Activated CD4-positive, alpha-beta T cell treated with anti-CD3 and anti-CD28 coated beads for 36 hours (primary cell): ENCODE data around the gene HJURP. TPM values are rescaled to one million over a fixed set of nuclear protein-coding genes. Genes with fewer than 3 reads are reported as not detected.

ENCODE experiments used
- ATAC-seq: fragments of 200-7000 bp; cut with Tn5 transposase; one replicate; pipeline ENCODE4 v1.10.0; 2021; ENCODE audit warnings: mild to moderate bottlenecking, moderate library complexity
- CTCF ChIA-PET: fragments of 350-600 bp; sonication (Branson Sonifier 250); formaldehyde crosslinking; loops from one replicate; lab custom pipeline; 2021; ENCODE audit warnings: antibody characterized with exemption; lab: Charles Lee
- POLR2A ChIA-PET: fragments of 350-600 bp; sonication (Branson Sonifier 250); formaldehyde crosslinking; loops from one replicate; lab custom pipeline; 2021; ENCODE audit warnings: antibody characterized with exemption, inconsistent platforms; lab: Charles Lee
- DNase-seq: peaks from one replicate; pipeline ENCODE4 v3.0.0-alpha.2; 2020
- H3K27ac Mint-ChIP-seq: one replicate; pipeline ENCODE4 v1.8.0; 2021; ENCODE audit warnings: mixed read lengths
- H3K27me3 Mint-ChIP-seq: one replicate; pipeline ENCODE4 v1.8.0; 2021; ENCODE audit warnings: mixed read lengths
- H3K36me3 Mint-ChIP-seq: one replicate; pipeline ENCODE4 v1.8.0; 2021; ENCODE audit warnings: low read depth, mixed read lengths
- H3K4me1 Mint-ChIP-seq: one replicate; pipeline ENCODE4 v1.8.0; 2021; ENCODE audit warnings: mixed read lengths
- H3K4me3 Mint-ChIP-seq: one replicate; pipeline ENCODE4 v1.8.0; 2021; ENCODE audit warnings: mild to moderate bottlenecking, moderate library complexity, mixed read lengths
- H3K9me3 Mint-ChIP-seq: one replicate; pipeline ENCODE4 v1.8.0; 2021; ENCODE audit warnings: low read depth, mixed read lengths
- intact Hi-C, 2 experiments: fragments of 100-400 bp; cut with DNase I in 1 of 2; cut with micrococcal nuclease in 1 of 2; formaldehyde crosslinking; loops; one replicate each; pipeline versions ENCODE4 v1.14.2 to v1.15.1; 2022 to 2024; cut with DNase I, micrococcal nuclease
- total RNA-seq, 2 experiments: library from RNA; stranded (reverse); gene quantifications; one replicate each; pipeline ENCODE4 v1.2.3, GENCODE V29; 2021

Gene HJURP
- total RNA-seq, 2 experiments from 2014 or later: 94.6 to 111 TPM

- no peak for DNase-seq
- Mint-ChIP-seq H3K9me3 (no peaks in the 10 kb centered on the region), H3K27ac (no peak overlapping the region), H3K36me3 (no peaks in the 10 kb centered on the region), H3K4me3 (no peak overlapping the region), H3K4me1 (no peaks in the 10 kb centered on the region), H3K27me3 (peaks cover 1% of the 10 kb centered on the region)
- no peak for ATAC-seq
- ChIA-PET CTCF (no interaction called here), POLR2A (no interaction called here)
- intact Hi-C loops: no loop called here
These were observed 34.2 kb downstream of the HJURP start for GRCh38 chr2:233819884-233820773.

DNA sequence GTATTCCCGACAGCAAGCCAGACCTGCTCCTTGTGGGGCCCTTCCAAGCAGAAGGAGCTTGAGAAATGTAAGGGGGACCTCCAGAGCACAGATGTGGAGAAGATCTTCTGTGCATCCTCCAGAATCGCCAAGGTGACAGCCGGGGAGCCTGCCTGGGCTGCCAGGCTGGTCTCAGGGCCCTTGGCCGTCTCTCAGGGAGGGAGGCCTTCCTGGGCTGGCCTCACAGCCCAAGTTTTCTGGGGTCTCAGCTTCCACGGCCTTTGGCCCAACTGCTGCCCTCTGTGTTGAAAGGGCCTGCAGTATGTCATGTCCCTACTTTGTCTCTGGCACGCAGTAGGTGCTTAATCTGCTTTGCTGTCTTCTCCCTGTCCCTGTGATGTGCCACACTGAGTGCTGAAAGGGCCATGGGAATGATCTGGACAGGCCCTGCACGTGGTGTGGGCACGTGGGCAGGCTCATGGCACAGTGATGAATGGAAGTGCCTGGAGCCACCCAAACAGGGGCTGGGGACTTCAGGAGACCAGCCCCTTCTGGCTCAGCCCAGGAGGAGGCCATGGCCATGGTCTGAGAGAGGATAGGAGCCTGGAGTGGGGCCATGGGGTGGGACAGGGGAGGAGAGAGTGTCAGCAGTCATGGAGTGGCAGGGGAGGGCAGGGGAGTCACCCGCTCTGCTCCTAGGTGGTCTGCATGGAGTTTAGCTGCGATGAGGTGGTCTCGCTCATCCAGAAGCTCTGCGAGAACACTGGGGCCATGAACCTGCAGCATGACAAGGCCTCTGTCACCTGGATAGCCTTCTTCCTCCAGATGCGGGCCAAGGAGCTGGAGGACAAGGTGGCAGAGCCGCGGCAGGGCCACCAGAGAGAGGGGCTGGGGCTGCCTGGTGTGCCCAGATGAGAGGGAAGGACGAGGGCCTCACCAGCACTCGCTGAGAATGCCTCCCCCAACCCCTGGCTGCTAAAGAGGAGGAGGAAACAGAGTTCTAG lies 35.4 kb downstream of the HJURP start:
- H3K27me3 Mint-ChIP-seq: peaks cover 1% of the 10 kb centered on the region
- CTCF ChIA-PET: interaction anchor here (0.6 kb wide), 1 partner anchor 216 kb away, joined by 3 read pairs; no protein-coding TSS in a partner anchor
- no peaks in the 10 kb centered on the region for H3K9me3 Mint-ChIP-seq
- no peak for ATAC-seq
- no peak overlapping the region for H3K4me3 Mint-ChIP-seq
- intact Hi-C loops: no loop called here
- no peak overlapping the region for H3K27ac Mint-ChIP-seq
- POLR2A ChIA-PET: no interaction called here
- no peak for DNase-seq
- H3K4me1 Mint-ChIP-seq: no peaks in the 10 kb centered on the region
- no peaks in the 10 kb centered on the region for H3K36me3 Mint-ChIP-seq

DNA sequence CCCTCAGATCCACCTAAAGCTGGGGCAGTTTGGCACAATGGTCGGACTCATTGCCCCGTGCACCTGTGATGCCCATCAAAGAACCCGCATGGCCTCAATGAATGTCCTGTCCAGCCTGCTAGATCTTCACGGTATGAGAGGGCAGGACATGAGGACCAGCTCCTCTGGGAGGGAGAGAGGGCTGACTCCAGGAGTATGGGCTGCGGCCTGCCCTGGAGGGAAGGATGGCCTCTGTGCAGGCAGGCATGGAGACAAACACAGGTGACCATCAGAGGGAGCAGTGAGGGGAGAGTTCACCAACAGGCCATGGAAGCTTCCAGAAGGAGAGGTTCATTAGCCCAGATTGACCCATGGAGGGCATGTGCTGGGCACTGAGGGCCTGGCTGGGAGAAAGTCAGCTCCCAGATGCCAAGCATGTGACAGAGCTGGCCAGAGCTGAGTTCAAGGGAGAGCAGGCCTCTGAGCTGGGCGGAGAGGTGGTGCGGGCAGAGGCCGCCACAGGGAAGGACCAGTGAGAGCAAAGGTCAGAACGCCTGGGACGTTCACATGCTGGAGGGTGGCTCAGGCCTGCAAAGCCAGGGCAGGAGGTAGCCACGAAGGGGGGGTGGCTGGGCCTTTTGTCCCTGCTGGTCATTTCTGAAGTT lies 36.2 kb downstream of the HJURP start:
- DNase-seq (no peak), ATAC-seq (no peak)
- Mint-ChIP-seq H3K27me3 (peaks cover 1% of the 10 kb centered on the region), H3K27ac (no peak overlapping the region), H3K4me1 (no peaks in the 10 kb centered on the region), H3K36me3 (no peaks in the 10 kb centered on the region), H3K4me3 (no peak overlapping the region), H3K9me3 (no peaks in the 10 kb centered on the region)
- intact Hi-C loops: no loop called here
- ChIA-PET POLR2A (no interaction called here), CTCF (interaction anchor here (0.6 kb wide), 1 partner anchor 215 kb away, joined by 3 read pairs; no protein-coding TSS in a partner anchor)

DNA sequence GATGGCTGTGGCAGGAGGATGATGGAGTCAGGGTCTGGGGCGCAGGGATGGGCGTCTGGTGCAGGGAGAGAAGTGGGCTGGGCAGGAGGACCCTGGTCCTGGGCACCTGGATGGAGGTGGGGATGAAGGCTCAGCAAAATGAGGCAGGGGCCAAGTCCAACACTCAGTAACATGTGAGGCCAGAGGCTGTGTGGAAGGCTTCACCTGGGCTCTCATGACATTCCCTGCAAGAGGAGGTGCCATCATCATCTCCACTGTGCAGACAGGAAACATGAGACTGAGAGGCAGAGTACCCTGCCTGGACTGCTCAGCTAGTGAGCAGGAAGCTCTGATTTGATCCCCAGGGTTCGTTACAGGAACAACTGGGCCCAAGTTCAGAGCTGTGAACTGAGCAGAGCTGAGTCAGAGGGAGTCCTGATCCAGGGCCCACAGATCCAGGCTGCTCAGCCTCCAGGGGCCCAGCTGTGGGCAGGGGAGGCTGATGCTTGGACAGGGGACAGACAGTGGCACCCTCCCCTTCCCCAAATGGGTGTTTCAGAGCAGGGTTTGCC lies 36.9 kb downstream of the HJURP start:
- Mint-ChIP-seq H3K36me3 (no peaks in the 10 kb centered on the region), H3K27me3 (peaks cover 1% of the 10 kb centered on the region), H3K9me3 (no peaks in the 10 kb centered on the region), H3K4me3 (no peak overlapping the region), H3K4me1 (no peaks in the 10 kb centered on the region), H3K27ac (no peak overlapping the region)
- CTCF ChIA-PET: no interaction called here
- ATAC-seq (no peak), DNase-seq (no peak)
- POLR2A ChIA-PET: no interaction called here
- intact Hi-C loops: no loop called here

DNA sequence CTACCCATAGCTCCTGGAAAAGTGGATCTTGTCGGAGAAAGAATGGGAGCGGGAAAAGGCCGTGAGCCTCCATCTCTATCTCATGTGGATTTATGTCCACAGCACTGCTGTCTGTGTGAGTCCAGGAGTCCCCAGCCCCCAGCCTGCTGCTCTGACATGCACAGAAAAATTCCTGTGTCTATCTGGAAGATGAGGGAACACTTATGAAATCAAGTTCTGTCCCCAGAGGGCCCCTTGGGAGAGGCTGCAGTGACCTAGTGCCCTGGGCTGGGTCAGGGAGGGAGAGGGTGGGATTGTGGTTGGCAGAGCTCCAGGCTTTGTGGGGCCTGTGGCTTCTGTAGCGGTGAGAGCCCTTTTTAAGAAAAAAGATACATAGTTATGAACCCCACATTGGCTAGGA lies 37.6 kb downstream of the HJURP start:
- CTCF ChIA-PET: no interaction called here
- intact Hi-C loops: no loop called here
- POLR2A ChIA-PET: no interaction called here
- Mint-ChIP-seq H3K4me1 (no peaks in the 10 kb centered on the region), H3K9me3 (no peaks in the 10 kb centered on the region), H3K27me3 (peaks cover 3% of the 10 kb centered on the region), H3K4me3 (no peak overlapping the region), H3K36me3 (no peaks in the 10 kb centered on the region), H3K27ac (no peak overlapping the region)
- ATAC-seq (no peak), DNase-seq (no peak)

DNA sequence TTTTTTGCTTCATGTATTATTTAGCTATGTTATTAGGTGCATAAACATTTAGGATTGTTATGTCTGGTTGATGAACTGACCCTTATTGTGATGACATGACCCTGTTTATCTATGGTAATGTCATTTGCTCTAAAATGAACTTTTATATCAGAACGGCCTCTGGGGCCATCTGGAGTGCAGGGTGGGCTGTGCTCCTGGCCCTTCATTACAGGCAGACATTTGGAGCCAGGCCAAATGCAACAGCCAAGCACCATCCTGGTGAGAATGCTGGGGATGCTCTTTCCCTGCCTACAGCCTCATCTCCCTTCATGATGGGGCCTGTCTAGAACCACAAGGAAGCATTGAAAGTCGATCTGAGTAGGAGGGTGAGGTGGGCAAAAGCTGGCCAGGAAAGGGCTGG lies 38.0 kb downstream of the HJURP start:
- H3K36me3 Mint-ChIP-seq: no peaks in the 10 kb centered on the region
- ATAC-seq: no peak
- H3K27me3 Mint-ChIP-seq: peaks cover 3% of the 10 kb centered on the region
- no peak overlapping the region for H3K4me3 Mint-ChIP-seq
- ChIA-PET CTCF (no interaction called here), POLR2A (no interaction called here)
- no peak for DNase-seq
- no peak overlapping the region for H3K27ac Mint-ChIP-seq
- intact Hi-C loops: no loop called here
- no peaks in the 10 kb centered on the region for H3K4me1 Mint-ChIP-seq
- H3K9me3 Mint-ChIP-seq: no peaks in the 10 kb centered on the region

GRCh38 chr2:233815861-233816260 lies 38.5 kb downstream of the HJURP start:
- DNase-seq (no peak), ATAC-seq (no peak)
- no peaks in the 10 kb centered on the region for H3K4me1 Mint-ChIP-seq
- no peak overlapping the region for H3K27ac Mint-ChIP-seq
- intact Hi-C loops: no loop called here
- peaks cover 3% of the 10 kb centered on the region for H3K27me3 Mint-ChIP-seq
- no peak overlapping the region for H3K4me3 Mint-ChIP-seq
- H3K9me3 Mint-ChIP-seq: no peaks in the 10 kb centered on the region
- POLR2A ChIA-PET: no interaction called here
- CTCF ChIA-PET: no interaction called here
- no peaks in the 10 kb centered on the region for H3K36me3 Mint-ChIP-seq

DNA sequence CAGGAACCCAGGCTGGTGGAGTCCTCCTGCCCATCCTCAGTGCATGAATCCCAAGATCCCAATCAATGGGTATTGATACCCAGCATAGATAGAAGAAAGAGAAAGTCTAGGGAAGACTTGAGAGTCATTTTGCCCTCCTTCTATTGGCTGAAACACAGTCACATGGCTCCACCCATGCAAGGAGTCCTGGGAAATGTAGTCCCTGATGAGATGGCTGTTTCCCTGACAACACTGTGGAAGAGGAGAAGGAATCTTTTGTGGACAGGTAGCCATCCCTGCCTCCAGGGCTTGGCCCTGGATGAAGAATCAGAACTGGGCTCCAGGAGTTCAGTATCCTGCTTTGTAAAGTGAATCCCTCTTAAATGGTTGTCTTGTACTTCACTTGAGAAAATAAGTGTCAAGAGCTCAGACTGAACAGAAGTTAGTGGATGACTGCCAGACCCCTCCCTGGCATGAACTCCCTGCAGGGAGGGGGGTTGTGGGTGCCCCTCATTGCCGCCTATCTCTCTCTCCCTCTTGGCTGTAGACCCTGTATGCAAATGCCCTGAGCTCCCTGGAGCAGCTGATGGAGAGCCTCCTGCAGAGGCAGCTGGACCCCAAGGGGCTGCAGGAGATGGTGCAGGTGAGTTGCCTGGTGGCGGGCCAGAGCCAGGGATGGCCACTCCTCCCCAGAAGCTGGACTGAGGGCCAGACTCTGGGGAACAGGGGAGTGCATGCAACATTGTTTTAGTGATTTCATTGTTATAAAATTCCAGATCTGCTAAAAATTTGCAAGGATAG lies 40.1 kb downstream of the HJURP start:
- Mint-ChIP-seq H3K27me3 (peaks cover 9% of the 10 kb centered on the region), H3K9me3 (no peaks in the 10 kb centered on the region), H3K4me3 (no peak overlapping the region), H3K4me1 (no peaks in the 10 kb centered on the region), H3K27ac (no peak overlapping the region), H3K36me3 (no peaks in the 10 kb centered on the region)
- intact Hi-C loops: no loop called here
- POLR2A ChIA-PET: interaction anchor here (0.5 to 0.7 kb wide), 2 partner anchors 224 to 786 kb away, joined by 3 read pairs; no protein-coding TSS in a partner anchor
- ATAC-seq: peak; percentile 39
- peak; percentile 4 for DNase-seq
- CTCF ChIA-PET: no interaction called here

GRCh38 chr2:233813236-233814055 lies 40.9 kb downstream of the HJURP start:
- CTCF ChIA-PET: interaction anchor here (0.7 kb wide), 1 partner anchor 919 kb away, joined by 4 read pairs; no protein-coding TSS in a partner anchor
- no peaks in the 10 kb centered on the region for H3K4me1 Mint-ChIP-seq
- DNase-seq (peak; percentile 1), ATAC-seq (no peak)
- peaks cover 9% of the 10 kb centered on the region for H3K27me3 Mint-ChIP-seq
- H3K9me3 Mint-ChIP-seq: no peaks in the 10 kb centered on the region
- no peak overlapping the region for H3K4me3 Mint-ChIP-seq
- H3K36me3 Mint-ChIP-seq: no peaks in the 10 kb centered on the region
- POLR2A ChIA-PET: interaction anchor here (0.5 kb wide), 1 partner anchor 785 kb away, joined by 3 read pairs; no protein-coding TSS in a partner anchor
- no peak overlapping the region for H3K27ac Mint-ChIP-seq
- intact Hi-C loops: no loop called here

GRCh38 chr2:233811732-233812131 lies 42.6 kb downstream of the HJURP start:
- POLR2A ChIA-PET: no interaction called here
- no peaks in the 10 kb centered on the region for H3K36me3 Mint-ChIP-seq
- H3K4me3 Mint-ChIP-seq: no peak overlapping the region
- intact Hi-C loops: no loop called here
- ATAC-seq: no peak
- H3K27me3 Mint-ChIP-seq: peaks cover 8% of the 10 kb centered on the region
- no peak overlapping the region for H3K27ac Mint-ChIP-seq
- peak; percentile 2 for DNase-seq
- CTCF ChIA-PET: no interaction called here
- no peaks in the 10 kb centered on the region for H3K4me1 Mint-ChIP-seq
- H3K9me3 Mint-ChIP-seq: no peaks in the 10 kb centered on the region
